GM21526 (cell line): ENCODE results near the gene SLC9B2.

Experiments
- ATAC-seq: cut with Tn5 transposase; IDR thresholded peaks from one replicate; pipeline ENCODE4 v1.9.1; 2021; ENCODE audit warnings: moderate library complexity; ENCODE audit not compliant: unreplicated experiment, low FRiP score

SLC9B2 gene

GRCh38 chr4:103075894-103076746 lies 441 bp downstream of the SLC9B2 start:
- ATAC-seq: peak; percentile 52

GRCh38 chr4:103075435-103075893 lies 1.1 kb downstream of the SLC9B2 start:
- no peak for ATAC-seq

GRCh38 chr4:103074744-103075434 lies 1.7 kb downstream of the SLC9B2 start:
- ATAC-seq: peak; percentile 35

- ATAC-seq: no peak
Measured at GRCh38 chr4:103073792-103074438, 2.6 kb downstream of the SLC9B2 start.

- no peak for ATAC-seq
Measured at GRCh38 chr4:103067841-103068547, 8.6 kb downstream of the SLC9B2 start.

- ATAC-seq: no peak
Measured at GRCh38 chr4:103060453-103061148, 16.0 kb downstream of the SLC9B2 start.

- ATAC-seq: no peak
Measured at GRCh38 chr4:103054030-103054429, 22.5 kb downstream of the SLC9B2 start.

GRCh38 chr4:103052779-103053178 lies 23.8 kb downstream of the SLC9B2 start:
- no peak for ATAC-seq

GRCh38 chr4:103052145-103052544 lies 24.4 kb downstream of the SLC9B2 start:
- no peak for ATAC-seq

GRCh38 chr4:103050736-103051436 lies 25.7 kb downstream of the SLC9B2 start:
- ATAC-seq: no peak

GRCh38 chr4:103046416-103047290 lies 29.9 kb downstream of the SLC9B2 start:
- peak; percentile 99 for ATAC-seq

- ATAC-seq: no peak
Measured at GRCh38 chr4:103044183-103044582, 32.4 kb downstream of the SLC9B2 start.

GRCh38 chr4:103036169-103036568 lies 40.4 kb downstream of the SLC9B2 start:
- ATAC-seq: no peak

GRCh38 chr4:103032574-103032973 lies 44.0 kb downstream of the SLC9B2 start:
- peak; percentile 68 for ATAC-seq

- no peak for ATAC-seq
Measured at GRCh38 chr4:103030791-103031190, 45.8 kb downstream of the SLC9B2 start.

GRCh38 chr4:103029300-103029699 lies 47.3 kb downstream of the SLC9B2 start:
- ATAC-seq: no peak

GRCh38 chr4:103026868-103027267 lies 49.7 kb downstream of the SLC9B2 start:
- ATAC-seq: no peak

- ATAC-seq: no peak
Measured at GRCh38 chr4:103024996-103025395, 51.6 kb downstream of the SLC9B2 start.
